ENCODE measurements around the gene METTL8.

- no peak for TF ChIP-seq CTCF (IDR thresholded peaks at IDR 0.05)
- TF ChIP-seq POLR2A (IDR thresholded peaks at IDR 0.05), result no peak
These were observed 49.1 kb upstream of the METTL8 start for GRCh38 chr2:171482877-171483276.
